ENCODE data around the gene OR6M1.

GRCh38 chr11:123838659-123839058 lies 32.5 kb upstream of the OR6M1 start:
- TF ChIP-seq, protein P1, sequence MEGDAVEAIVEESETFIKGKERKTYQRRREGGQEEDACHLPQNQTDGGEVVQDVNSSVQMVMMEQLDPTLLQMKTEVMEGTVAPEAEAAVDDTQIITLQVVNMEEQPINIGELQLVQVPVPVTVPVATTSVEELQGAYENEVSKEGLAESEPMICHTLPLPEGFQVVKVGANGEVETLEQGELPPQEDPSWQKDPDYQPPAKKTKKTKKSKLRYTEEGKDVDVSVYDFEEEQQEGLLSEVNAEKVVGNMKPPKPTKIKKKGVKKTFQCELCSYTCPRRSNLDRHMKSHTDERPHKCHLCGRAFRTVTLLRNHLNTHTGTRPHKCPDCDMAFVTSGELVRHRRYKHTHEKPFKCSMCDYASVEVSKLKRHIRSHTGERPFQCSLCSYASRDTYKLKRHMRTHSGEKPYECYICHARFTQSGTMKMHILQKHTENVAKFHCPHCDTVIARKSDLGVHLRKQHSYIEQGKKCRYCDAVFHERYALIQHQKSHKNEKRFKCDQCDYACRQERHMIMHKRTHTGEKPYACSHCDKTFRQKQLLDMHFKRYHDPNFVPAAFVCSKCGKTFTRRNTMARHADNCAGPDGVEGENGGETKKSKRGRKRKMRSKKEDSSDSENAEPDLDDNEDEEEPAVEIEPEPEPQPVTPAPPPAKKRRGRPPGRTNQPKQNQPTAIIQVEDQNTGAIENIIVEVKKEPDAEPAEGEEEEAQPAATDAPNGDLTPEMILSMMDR (conservative IDR thresholded peaks at IDR 0.05 in 1 of 2, IDR thresholded peaks at IDR 0.05 in 1 of 2; ENCODE audit: low read depth in 1 of 2, low read length in 2 of 2) = no peak
- TF ChIP-seq EZH2 (IDR thresholded peaks at IDR 0.05; ENCODE audit: low read length, missing control alignments) = no peak
